ENCODE measurements around the gene KCNK4. TPM values are rescaled to one million over a fixed set of nuclear protein-coding genes. Genes with fewer than 3 reads are reported as not detected.

KCNK4 gene
- total and polyA plus RNA-seq, 2 of the 13 experiments (the other 11 are each of a cell fraction or from before 2014, with no cell fraction given): not detected

DNA sequence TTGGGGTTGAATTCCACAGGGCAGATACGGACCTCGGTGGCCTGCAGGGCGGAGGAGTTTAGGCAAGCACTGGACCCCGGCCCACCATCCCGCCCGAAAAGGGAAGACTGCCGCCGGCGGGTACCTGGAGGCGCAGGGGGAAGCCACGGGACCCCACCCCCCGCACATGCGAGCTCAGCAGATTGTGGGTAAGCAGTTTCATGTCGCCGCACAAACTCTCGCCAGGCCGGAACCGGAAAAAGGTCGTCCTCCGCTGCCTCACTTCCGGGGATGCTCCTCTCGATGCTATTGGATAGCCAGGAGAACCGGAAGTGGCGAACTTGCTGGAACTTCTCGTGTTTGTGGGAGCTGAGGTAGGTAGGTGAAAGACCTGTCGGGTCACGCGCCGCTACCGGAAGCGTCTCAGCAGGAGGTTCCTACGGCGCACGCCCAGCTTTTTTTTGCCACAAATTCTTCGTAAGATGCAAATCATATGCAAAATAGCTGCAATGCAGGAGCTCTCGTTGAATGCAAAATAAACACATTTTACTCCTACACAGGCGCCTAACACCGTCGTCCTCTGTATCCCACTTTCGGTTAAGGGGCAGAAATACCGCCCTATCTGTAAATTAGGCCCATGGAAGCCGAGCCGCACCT, 26.3 kb downstream of the KCNK4 start, which contains the start of gene TRMT112 (continued):
- TF ChIP-seq, protein P1, sequence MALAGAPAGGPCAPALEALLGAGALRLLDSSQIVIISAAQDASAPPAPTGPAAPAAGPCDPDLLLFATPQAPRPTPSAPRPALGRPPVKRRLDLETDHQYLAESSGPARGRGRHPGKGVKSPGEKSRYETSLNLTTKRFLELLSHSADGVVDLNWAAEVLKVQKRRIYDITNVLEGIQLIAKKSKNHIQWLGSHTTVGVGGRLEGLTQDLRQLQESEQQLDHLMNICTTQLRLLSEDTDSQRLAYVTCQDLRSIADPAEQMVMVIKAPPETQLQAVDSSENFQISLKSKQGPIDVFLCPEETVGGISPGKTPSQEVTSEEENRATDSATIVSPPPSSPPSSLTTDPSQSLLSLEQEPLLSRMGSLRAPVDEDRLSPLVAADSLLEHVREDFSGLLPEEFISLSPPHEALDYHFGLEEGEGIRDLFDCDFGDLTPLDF (CRISPR knock-in tag; IDR thresholded peaks at IDR 0.05): no peak
- TF ChIP-seq TP53 (CRISPR knock-in tag; conservative IDR thresholded peaks at IDR 0.05) (no peak; the same call in 1 of the 2 replicates), ZNF784 (CRISPR knock-in tag; IDR thresholded peaks at IDR 0.05; ENCODE audit: borderline replicate concordance) (peak; percentile 100), ZNF468 (CRISPR knock-in tag; IDR thresholded peaks at IDR 0.05) (no peak), MLXIP (CRISPR knock-in tag; IDR thresholded peaks at IDR 0.05; ENCODE audit: borderline replicate concordance) (no peak), NR2F2 (IDR thresholded peaks at IDR 0.05; ENCODE audit: borderline replicate concordance, low read depth) (no peak), RELA (CRISPR knock-in tag; IDR thresholded peaks at IDR 0.05) (no peak), ZNF580 (CRISPR knock-in tag; IDR thresholded peaks at IDR 0.05; ENCODE audit: borderline replicate concordance, low read depth) (no peak), ARID4A (CRISPR knock-in tag; IDR thresholded peaks at IDR 0.05; ENCODE audit: borderline replicate concordance) (peak; percentile 61; the same call in 1 of the 2 replicates), ZBTB1 (CRISPR knock-in tag; IDR thresholded peaks at IDR 0.05; ENCODE audit: borderline replicate concordance) (no peak), ZNF253 (CRISPR knock-in tag; IDR thresholded peaks at IDR 0.05; ENCODE audit: borderline replicate concordance) (no peak), CHD2 (IDR thresholded peaks at IDR 0.05; ENCODE audit: low read depth, low read length) (no peak), ZNF33A (CRISPR knock-in tag; IDR thresholded peaks at IDR 0.05; ENCODE audit: borderline replicate concordance) (no peak), ONECUT2 (CRISPR knock-in tag; IDR thresholded peaks at IDR 0.05) (no peak), SPEN (CRISPR knock-in tag; IDR thresholded peaks at IDR 0.05; ENCODE audit: low read depth) (no peak; the same call in none of the 2 replicates)

Data from HepG2 (cell line).